Ovary (tissue), 9 donors: ENCODE measurements around the gene AIFM3. TPM values are rescaled to one million over a fixed set of nuclear protein-coding genes. Genes with fewer than 3 reads are reported as not detected.
"Not testable (repeated sequence)": the region's sequence is repeated elsewhere in the genome, so short reads cannot be mapped to it uniquely, and the experiment has no call there.

Experiments used
- DNase-seq, 5 donors: peaks; one replicate each; pipeline ENCODE4 v3.0.0-alpha.2; 2019 to 2020
- H3K27ac ChIP-seq, 2 donors: fragments of 200-600 bp; one replicate each; pipeline versions ENCODE4 v1.5.1 to v1.8.0; 2019 to 2022
- H3K27me3 ChIP-seq: fragments of 200-600 bp; one replicate; pipeline ENCODE4 v1.8.0; 2022
- H3K36me3 ChIP-seq: fragments of 200-600 bp; sonication (generic); one replicate; pipeline ENCODE4 v1.5.1; 2019
- H3K4me1 ChIP-seq: one replicate; pipeline ENCODE4 v1.8.1; 2013; ENCODE audit warnings: mild to moderate bottlenecking, moderate library complexity; ENCODE audit not compliant: insufficient read depth
- H3K4me3 ChIP-seq: fragments of 200-600 bp; sonication (generic); one replicate; pipeline ENCODE4 v1.5.1; 2017
- H3K9me3 ChIP-seq, 2 donors: fragments of 200-600 bp in 1 of 2; sonication (generic) in 1 of 2; one replicate each; pipeline versions ENCODE4 v1.5.1 to v1.8.1; 2013 to 2019; ENCODE audit warnings: mild to moderate bottlenecking in 1 of 2, moderate library complexity in 1 of 2
- EP300 ChIP-seq: sonication (generic); formaldehyde crosslinking; IDR thresholded peaks from one replicate; pipeline ENCODE4 v1.6.1; 2017; ENCODE audit warnings: antibody characterized with exemption
- POLR2A ChIP-seq: fragments of 450-650 bp; IDR thresholded peaks from one replicate; pipeline ENCODE4 v1.6.1; 2017; ENCODE audit warnings: antibody characterized with exemption, mild to moderate bottlenecking, moderate library complexity
- WGBS, 3 donors: extraction: QIAGEN DNeasy Blood & Tissue Kit in 1 of 3; methylation state at CpG; one replicate each; pipeline versions ENCODE4 v1.1.5 to v1.1.7; 2013 to 2017; 5-methylcytosine and 5-hydroxymethylcytosine counted together
- intact Hi-C, 4 donors: fragments of 100-400 bp; cut with DNase I; formaldehyde crosslinking; loops; one replicate each; pipeline versions ENCODE4 v1.11.0 to v1.15.1; 2022 to 2023
- polyA plus RNA-seq, 2 donors: library from polyadenylated mRNA; stranded (reverse); fragments of 200-250 nt in 1 of 2; fragments of 350-450 nt in 1 of 2; fragmentation: Illumina TruSeq in 1 of 2; extraction: RNeasy Lipid Tissue Mini Kit (QIAGEN cat#74804) in 1 of 2; gene quantifications; one replicate each; pipeline ENCODE4 v1.2.3, GENCODE V29; 2013 to 2014
- total RNA-seq, 7 donors: library from RNA; depleted of rRNA in 2 of 7; stranded (reverse); fragments of >200 nt in 2 of 7; fragmentation: NEBNext Ultra II Directional in 3 of 7; extraction: Animal tissue kit (Norgen Biotek cat#: 25700) in 3 of 7; gene quantifications; one replicate each; pipeline versions ENCODE4 v1.1.0 to v1.2.4, GENCODE V29; 2016 to 2023
- TF ChIP-seq, protein P1 (sequence below), 3 donors: fragments of 450-650 bp in 2 of 3; fragments of 200-600 bp in 1 of 3; IDR thresholded peaks; one replicate each; pipeline versions ENCODE4 v1.5.1 to v1.8.0; 2016 to 2022; ENCODE audit warnings: antibody characterized with exemption in 3 of 3, mild to moderate bottlenecking in 1 of 3
- donor health status: DM: no; HTN: no; CAD: no; lungs with moderate emphysema.
- donor health status: DM: no; HTN: no; CAD: no.
- donor health status: Bipolar disorder and iron deficiency.
- donor health status: DM: yes; HTN: yes; CAD: no.
- donor health status: DM: no; HTN: no; CAD: no.
- donor health status: DM: yes; HTN: yes; CAD: no.

Gene AIFM3
- total and polyA plus RNA-seq, 9 donors, result 0.43 to 2.7 (median 1.1) TPM; not detected in 1

DNA sequence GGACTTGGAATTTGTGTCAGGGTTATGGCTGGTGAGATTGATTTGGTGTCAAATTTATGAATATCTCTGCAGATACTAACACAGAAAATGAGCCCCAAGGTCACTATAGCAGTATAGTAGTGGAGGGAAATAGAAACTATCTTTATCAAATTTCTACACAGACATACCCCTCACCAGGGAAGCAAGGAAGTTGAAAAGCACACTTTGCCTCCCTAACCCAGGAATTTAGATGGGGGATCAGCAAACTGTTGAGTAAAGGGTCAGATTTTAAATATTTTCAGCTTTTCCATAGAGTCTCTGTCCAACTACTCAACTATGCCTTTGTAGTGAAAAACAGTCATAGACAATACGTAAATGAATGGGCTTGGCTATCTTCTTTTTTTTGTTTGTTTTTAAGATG lies 37.1 kb upstream of the AIFM3 start:
- Histone ChIP-seq H3K27me3 (no peaks in the 10 kb centered on the region), H3K9me3 (no peaks in the 10 kb centered on the region), H3K27ac (no peak overlapping the region), H3K4me1 (peaks cover 12% of the 10 kb centered on the region), H3K36me3 (no peaks in the 10 kb centered on the region), H3K4me3 (no peak overlapping the region)
- WGBS, 3 donors, result 89 to 97% (median 97%) methylated on average over 1 of the region's 1 CpG
- no peak for DNase-seq
- TF ChIP-seq EP300, result no peak
- TF ChIP-seq, protein P1, sequence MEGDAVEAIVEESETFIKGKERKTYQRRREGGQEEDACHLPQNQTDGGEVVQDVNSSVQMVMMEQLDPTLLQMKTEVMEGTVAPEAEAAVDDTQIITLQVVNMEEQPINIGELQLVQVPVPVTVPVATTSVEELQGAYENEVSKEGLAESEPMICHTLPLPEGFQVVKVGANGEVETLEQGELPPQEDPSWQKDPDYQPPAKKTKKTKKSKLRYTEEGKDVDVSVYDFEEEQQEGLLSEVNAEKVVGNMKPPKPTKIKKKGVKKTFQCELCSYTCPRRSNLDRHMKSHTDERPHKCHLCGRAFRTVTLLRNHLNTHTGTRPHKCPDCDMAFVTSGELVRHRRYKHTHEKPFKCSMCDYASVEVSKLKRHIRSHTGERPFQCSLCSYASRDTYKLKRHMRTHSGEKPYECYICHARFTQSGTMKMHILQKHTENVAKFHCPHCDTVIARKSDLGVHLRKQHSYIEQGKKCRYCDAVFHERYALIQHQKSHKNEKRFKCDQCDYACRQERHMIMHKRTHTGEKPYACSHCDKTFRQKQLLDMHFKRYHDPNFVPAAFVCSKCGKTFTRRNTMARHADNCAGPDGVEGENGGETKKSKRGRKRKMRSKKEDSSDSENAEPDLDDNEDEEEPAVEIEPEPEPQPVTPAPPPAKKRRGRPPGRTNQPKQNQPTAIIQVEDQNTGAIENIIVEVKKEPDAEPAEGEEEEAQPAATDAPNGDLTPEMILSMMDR (IDR thresholded peaks at IDR 0.05), result no peak
- TF ChIP-seq POLR2A, result no peak
- intact Hi-C loops, result no loop called here

DNA sequence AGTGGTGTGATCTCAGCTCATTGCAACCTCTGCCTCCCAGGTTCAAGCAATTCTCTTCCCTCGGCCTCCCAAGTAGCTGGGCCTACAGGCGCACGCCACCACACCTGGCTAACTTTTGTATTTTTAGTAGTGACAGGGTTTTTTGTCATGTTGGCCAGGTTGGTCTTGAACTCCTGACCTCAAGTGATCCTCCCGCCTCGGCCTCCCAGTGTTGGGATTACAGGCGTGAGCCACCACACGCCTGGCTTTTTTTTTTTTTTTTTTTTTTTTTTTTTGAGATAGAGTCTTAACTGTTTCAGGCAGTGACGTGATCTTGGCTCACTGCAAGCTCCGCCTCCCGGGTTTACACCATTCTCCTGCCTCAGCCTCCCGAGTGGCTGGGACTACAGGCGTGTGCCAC lies 36.6 kb upstream of the AIFM3 start:
- H3K27me3 ChIP-seq, H3K27ac ChIP-seq, H3K36me3 ChIP-seq, H3K4me3 ChIP-seq, H3K9me3 ChIP-seq, DNase-seq, intact Hi-C loops: not testable (repeated sequence)
- 95 to 96% (median 95%) methylated on average over 12 of the region's 12 CpGs for WGBS, 3 donors
- H3K4me1 ChIP-seq, result peaks cover 12% of the 10 kb centered on the region

GRCh38 chr22:20931126-20931654 lies 35.9 kb upstream of the AIFM3 start:
- peaks cover 17% of the 10 kb centered on the region for H3K4me1 ChIP-seq

GRCh38 chr22:20933910-20934309 lies 33.1 kb upstream of the AIFM3 start:
- WGBS, 3 donors, result 92% methylated on average over 7 of the region's 7 CpGs

More at GRCh38 chr22:20931126-20931654, 35.9 kb upstream of the AIFM3 start:
- Histone ChIP-seq H3K27ac (no peak overlapping the region), H3K27me3 (no peaks in the 10 kb centered on the region), H3K9me3 (no peaks in the 10 kb centered on the region), H3K36me3 (no peaks in the 10 kb centered on the region), H3K4me3 (no peak overlapping the region)
- intact Hi-C loops, result no loop called here
- DNase-seq, result no peak
- 82 to 88% (median 88%) methylated on average over 4 of the region's 4 CpGs for WGBS, 3 donors
- TF ChIP-seq EP300 (no peak), POLR2A (no peak)
- TF ChIP-seq, protein P1 (IDR thresholded peaks at IDR 0.05), result no peak

GRCh38 chr22:20935049-20935448 lies 32.0 kb upstream of the AIFM3 start:
- H3K27me3 ChIP-seq, H3K4me3 ChIP-seq, DNase-seq, H3K36me3 ChIP-seq, intact Hi-C loops, H3K9me3 ChIP-seq, H3K27ac ChIP-seq: not testable (repeated sequence)
- H3K4me1 ChIP-seq, result peaks cover 16% of the 10 kb centered on the region
- 89 to 92% (median 92%) methylated on average over 9 of the region's 9 CpGs for WGBS, 3 donors

More at GRCh38 chr22:20933910-20934309, 33.1 kb upstream of the AIFM3 start:
- H3K27ac ChIP-seq, result no peak overlapping the region
- H3K27me3 ChIP-seq, result no peaks in the 10 kb centered on the region
- no peaks in the 10 kb centered on the region for H3K9me3 ChIP-seq
- DNase-seq, result no peak
- H3K4me1 ChIP-seq, result peaks cover 16% of the 10 kb centered on the region
- TF ChIP-seq, protein P1 (IDR thresholded peaks at IDR 0.05), result no peak
- TF ChIP-seq POLR2A, result no peak
- TF ChIP-seq EP300, result no peak
- H3K36me3 ChIP-seq, result no peaks in the 10 kb centered on the region
- no peak overlapping the region for H3K4me3 ChIP-seq
- intact Hi-C loops, result no loop called here

GRCh38 chr22:20935780-20936539 lies 31.1 kb upstream of the AIFM3 start:
- H3K4me1 ChIP-seq, result peaks cover 19% of the 10 kb centered on the region
- DNase-seq, H3K27ac ChIP-seq, H3K4me3 ChIP-seq, intact Hi-C loops, H3K36me3 ChIP-seq, H3K27me3 ChIP-seq, H3K9me3 ChIP-seq: not testable (repeated sequence)
- WGBS, 3 donors, result 79 to 85% (median 81%) methylated on average over 11 of the region's 11 CpGs
